Endodermal cell (in vitro differentiated cells): ENCODE results near the gene TMEM174. TPM values are rescaled to one million over a fixed set of nuclear protein-coding genes. Genes with fewer than 3 reads are reported as not detected.

Source experiments
- DNase-seq: peaks from one replicate; pipeline ENCODE4 v3.0.0-alpha.2; 2017
- H3K27ac ChIP-seq: 2 replicates; pipeline ENCODE4 v1.5.1; 2013; ENCODE audit warnings: mild to moderate bottlenecking, low read depth, low read length, moderate library complexity
- H3K27me3 ChIP-seq: 2 replicates; pipeline ENCODE4 v1.6.1; 2013; ENCODE audit warnings: mild to moderate bottlenecking, low read length, moderate library complexity; ENCODE audit not compliant: insufficient read depth, control insufficient read depth, poor library complexity, severe bottlenecking
- H3K36me3 ChIP-seq: 2 replicates; pipeline ENCODE4 v1.7.0; 2013; ENCODE audit warnings: mild to moderate bottlenecking, low read length, moderate library complexity; ENCODE audit not compliant: control insufficient read depth, insufficient read depth
- H3K4me1 ChIP-seq: one replicate; pipeline ENCODE4 v1.7.0; 2013; ENCODE audit warnings: low read length; ENCODE audit not compliant: control insufficient read depth, insufficient read depth
- H3K4me3 ChIP-seq: 2 replicates; pipeline ENCODE4 v1.5.1; 2013; ENCODE audit warnings: mild to moderate bottlenecking, low read length, moderate library complexity
- H3K9ac ChIP-seq: 2 replicates; pipeline ENCODE4 v1.6.1; 2013; ENCODE audit warnings: mild to moderate bottlenecking, low read length, moderate library complexity; ENCODE audit not compliant: poor library complexity, severe bottlenecking; ENCODE audit errors: extremely low read depth
- H3K9me3 ChIP-seq: 2 replicates; pipeline ENCODE4 v1.6.1; 2013; ENCODE audit warnings: mild to moderate bottlenecking, low read length, moderate library complexity; ENCODE audit not compliant: control insufficient read depth
- H3K27ac Mint-ChIP-seq: 2 replicates; pipeline ENCODE4 v1.8.0; 2020; ENCODE audit warnings: mixed read lengths
- H3K27me3 Mint-ChIP-seq: 2 replicates; pipeline ENCODE4 v1.8.0; 2021; ENCODE audit warnings: mild to moderate bottlenecking, mixed read lengths; ENCODE audit not compliant: insufficient read depth
- H3K36me3 Mint-ChIP-seq: 2 replicates; pipeline ENCODE4 v1.8.0; 2020; ENCODE audit warnings: low read depth, mixed read lengths
- H3K4me1 Mint-ChIP-seq: 2 replicates; pipeline ENCODE4 v1.8.0; 2020; ENCODE audit warnings: mixed read lengths
- H3K4me3 Mint-ChIP-seq: 2 replicates; pipeline ENCODE4 v1.8.0; 2020; ENCODE audit warnings: mild to moderate bottlenecking, moderate library complexity, mixed read lengths
- H3K9me3 Mint-ChIP-seq: 2 replicates; pipeline ENCODE4 v1.8.0; 2020; ENCODE audit warnings: mild to moderate bottlenecking, mixed read lengths
- CTCF ChIP-seq: fragments of 200-600 bp; sonication (generic); conservative IDR thresholded peaks from 2 replicates; pipeline ENCODE4 v1.5.0; 2021; ENCODE audit warnings: antibody characterized with exemption, mild to moderate bottlenecking
- WGBS, 2 experiments: methylation state at CpG; one replicate each; pipeline versions ENCODE4 v1.1.5 to v1.1.7; 2013; ENCODE audit warnings: missing lambda C conversion rate in 2 of 2, mixed read lengths in 1 of 2; ENCODE audit not compliant: insufficient coverage in 1 of 2, insufficient read length in 1 of 2; 5-methylcytosine and 5-hydroxymethylcytosine counted together
- total RNA-seq, 2 donors: library from RNA; stranded (reverse); fragmentation: NEBNext Ultra II Directional in 1 of 2; extraction: Animal tissue kit (Norgen Biotek cat#: 25700) in 1 of 2; gene quantifications; 2 replicates in 1 of 2; 3 replicates in 1 of 2; pipeline ENCODE4 v1.2.1, GENCODE V29; 2021

The TMEM174 gene
- total RNA-seq, 2 donors from 2014 or later, result not detected

GRCh38 chr5:73178265-73178664 lies 5.3 kb downstream of the TMEM174 start:
- no peak for DNase-seq
- Histone ChIP-seq H3K4me1 (no peaks in the 10 kb centered on the region), H3K27ac (no peak overlapping the region), H3K27me3 (no peaks in the 10 kb centered on the region), H3K9ac (no peak overlapping the region), H3K4me3 (no peak overlapping the region), H3K36me3 (no peaks in the 10 kb centered on the region), H3K9me3 (no peaks in the 10 kb centered on the region)
- Mint-ChIP-seq H3K36me3 (no peaks in the 10 kb centered on the region), H3K27me3 (no peaks in the 10 kb centered on the region), H3K27ac (no peak overlapping the region), H3K4me3 (no peak overlapping the region), H3K9me3 (no peaks in the 10 kb centered on the region), H3K4me1 (peaks cover 6% of the 10 kb centered on the region)
- TF ChIP-seq CTCF, result no peak
- WGBS, 2 experiments, result 91 to 95% methylated on average over 3 to 4 of the region's 5 CpGs

GRCh38 chr5:73179730-73180129 lies 6.7 kb downstream of the TMEM174 start:
- H3K9ac ChIP-seq, result no peak overlapping the region
- TF ChIP-seq CTCF, result no peak
- Mint-ChIP-seq H3K4me3 (no peak overlapping the region), H3K4me1 (peaks cover 1% of the 10 kb centered on the region), H3K27ac (no peak overlapping the region), H3K9me3 (peaks cover 5% of the 10 kb centered on the region), H3K36me3 (no peaks in the 10 kb centered on the region), H3K27me3 (no peaks in the 10 kb centered on the region)
- DNase-seq, result no peak
- no peaks in the 10 kb centered on the region for H3K36me3 ChIP-seq
- no peaks in the 10 kb centered on the region for H3K4me1 ChIP-seq
- H3K9me3 ChIP-seq, result peaks cover 5% of the 10 kb centered on the region
- no peak overlapping the region for H3K27ac ChIP-seq
- H3K4me3 ChIP-seq, result no peak overlapping the region
- 86 to 93% methylated on average over 3 of the region's 3 CpGs for WGBS, 2 experiments
- no peaks in the 10 kb centered on the region for H3K27me3 ChIP-seq

- no peaks in the 10 kb centered on the region for H3K27me3 Mint-ChIP-seq
- Histone ChIP-seq H3K9me3 (peaks cover 10% of the 10 kb centered on the region), H3K27ac (no peak overlapping the region), H3K36me3 (no peaks in the 10 kb centered on the region), H3K27me3 (no peaks in the 10 kb centered on the region), H3K4me1 (no peaks in the 10 kb centered on the region), H3K4me3 (no peak overlapping the region), H3K9ac (no peak overlapping the region)
- no peak for TF ChIP-seq CTCF
- peaks cover 2% of the 10 kb centered on the region for H3K36me3 Mint-ChIP-seq
- no peak overlapping the region for H3K4me3 Mint-ChIP-seq
- peaks cover 10% of the 10 kb centered on the region for H3K9me3 Mint-ChIP-seq
- H3K4me1 Mint-ChIP-seq, result no peaks in the 10 kb centered on the region
- DNase-seq, result no peak
- no peak overlapping the region for H3K27ac Mint-ChIP-seq
These were observed 7.6 kb downstream of the TMEM174 start for GRCh38 chr5:73180566-73180965.
